PFSK-1 (cell line): ENCODE measurements around the gene OR56B4.

Experiments
- FOXP2 ChIP-seq: optimal IDR thresholded peaks from 2 replicates; pipeline ENCODE3; 2011; ENCODE audit warnings: borderline replicate concordance, control low read depth, inconsistent platforms; ENCODE audit not compliant: insufficient read depth; ENCODE audit errors: extremely low read length, extremely low read depth
- POLR2AphosphoS5 ChIP-seq: IDR thresholded peaks from 2 replicates; pipeline ENCODE4 v1.6.1; 2012; ENCODE audit warnings: low read depth, mild to moderate bottlenecking, control low read depth, low read length, moderate library complexity
- SIN3A ChIP-seq: IDR thresholded peaks from 2 replicates; pipeline ENCODE4 v1.6.1; 2012; ENCODE audit warnings: mild to moderate bottlenecking, low read length, moderate library complexity, borderline replicate concordance; ENCODE audit not compliant: insufficient read depth
- TAF1 ChIP-seq: IDR thresholded peaks from 2 replicates; pipeline ENCODE4 v1.6.1; 2012; ENCODE audit warnings: low read length, control low read depth, borderline replicate concordance; ENCODE audit not compliant: insufficient read depth
- TF ChIP-seq, protein P1 (sequence below), 2 experiments: IDR thresholded peaks; 2 replicates each; pipeline versions ENCODE4 v1.6.1 to v1.8.0; 2011 to 2012; ENCODE audit warnings: low read depth in 2 of 2, low read length in 2 of 2, control low read depth in 1 of 2, inconsistent platforms in 1 of 2, mild to moderate bottlenecking in 1 of 2, moderate library complexity in 1 of 2; ENCODE audit not compliant: insufficient read depth in 1 of 2

Gene OR56B4

DNA sequence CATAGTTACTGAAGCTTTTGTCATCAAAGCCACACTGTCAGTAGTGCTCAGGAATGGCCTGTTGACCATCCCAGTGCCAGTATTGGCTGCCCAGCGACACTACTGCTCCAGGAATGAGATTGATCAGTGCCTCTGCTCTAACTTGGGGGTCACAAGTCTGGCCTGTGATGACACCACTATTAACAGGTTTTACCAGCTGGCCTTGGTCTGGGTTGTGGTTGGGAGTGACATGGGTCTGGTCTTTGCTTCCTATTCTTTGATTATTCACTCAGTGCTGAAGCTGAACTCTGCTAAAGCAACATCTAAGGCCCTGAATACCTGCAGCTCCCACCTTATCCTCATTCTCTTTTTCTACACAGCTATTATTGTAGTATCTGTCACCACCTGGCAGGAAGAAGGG, 21.5 kb downstream of the OR56B4 start:
- TF ChIP-seq SIN3A (no peak), POLR2AphosphoS5 (no peak), FOXP2 (no peak), TAF1 (no peak)
- TF ChIP-seq, protein P1, sequence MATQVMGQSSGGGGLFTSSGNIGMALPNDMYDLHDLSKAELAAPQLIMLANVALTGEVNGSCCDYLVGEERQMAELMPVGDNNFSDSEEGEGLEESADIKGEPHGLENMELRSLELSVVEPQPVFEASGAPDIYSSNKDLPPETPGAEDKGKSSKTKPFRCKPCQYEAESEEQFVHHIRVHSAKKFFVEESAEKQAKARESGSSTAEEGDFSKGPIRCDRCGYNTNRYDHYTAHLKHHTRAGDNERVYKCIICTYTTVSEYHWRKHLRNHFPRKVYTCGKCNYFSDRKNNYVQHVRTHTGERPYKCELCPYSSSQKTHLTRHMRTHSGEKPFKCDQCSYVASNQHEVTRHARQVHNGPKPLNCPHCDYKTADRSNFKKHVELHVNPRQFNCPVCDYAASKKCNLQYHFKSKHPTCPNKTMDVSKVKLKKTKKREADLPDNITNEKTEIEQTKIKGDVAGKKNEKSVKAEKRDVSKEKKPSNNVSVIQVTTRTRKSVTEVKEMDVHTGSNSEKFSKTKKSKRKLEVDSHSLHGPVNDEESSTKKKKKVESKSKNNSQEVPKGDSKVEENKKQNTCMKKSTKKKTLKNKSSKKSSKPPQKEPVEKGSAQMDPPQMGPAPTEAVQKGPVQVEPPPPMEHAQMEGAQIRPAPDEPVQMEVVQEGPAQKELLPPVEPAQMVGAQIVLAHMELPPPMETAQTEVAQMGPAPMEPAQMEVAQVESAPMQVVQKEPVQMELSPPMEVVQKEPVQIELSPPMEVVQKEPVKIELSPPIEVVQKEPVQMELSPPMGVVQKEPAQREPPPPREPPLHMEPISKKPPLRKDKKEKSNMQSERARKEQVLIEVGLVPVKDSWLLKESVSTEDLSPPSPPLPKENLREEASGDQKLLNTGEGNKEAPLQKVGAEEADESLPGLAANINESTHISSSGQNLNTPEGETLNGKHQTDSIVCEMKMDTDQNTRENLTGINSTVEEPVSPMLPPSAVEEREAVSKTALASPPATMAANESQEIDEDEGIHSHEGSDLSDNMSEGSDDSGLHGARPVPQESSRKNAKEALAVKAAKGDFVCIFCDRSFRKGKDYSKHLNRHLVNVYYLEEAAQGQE (IDR thresholded peaks at IDR 0.05; ENCODE audit: insufficient read depth in 1 of 2, low read depth in 2 of 2, low read length in 2 of 2), result no peak

- TF ChIP-seq POLR2AphosphoS5, result no peak
- no peak for TF ChIP-seq SIN3A
- TF ChIP-seq, protein P1 (IDR thresholded peaks at IDR 0.05; ENCODE audit: insufficient read depth in 1 of 2, low read depth in 2 of 2, low read length in 2 of 2), result no peak
- no peak for TF ChIP-seq FOXP2
- no peak for TF ChIP-seq TAF1
These were observed 22.2 kb downstream of the OR56B4 start for GRCh38 chr11:6129635-6130034.

DNA sequence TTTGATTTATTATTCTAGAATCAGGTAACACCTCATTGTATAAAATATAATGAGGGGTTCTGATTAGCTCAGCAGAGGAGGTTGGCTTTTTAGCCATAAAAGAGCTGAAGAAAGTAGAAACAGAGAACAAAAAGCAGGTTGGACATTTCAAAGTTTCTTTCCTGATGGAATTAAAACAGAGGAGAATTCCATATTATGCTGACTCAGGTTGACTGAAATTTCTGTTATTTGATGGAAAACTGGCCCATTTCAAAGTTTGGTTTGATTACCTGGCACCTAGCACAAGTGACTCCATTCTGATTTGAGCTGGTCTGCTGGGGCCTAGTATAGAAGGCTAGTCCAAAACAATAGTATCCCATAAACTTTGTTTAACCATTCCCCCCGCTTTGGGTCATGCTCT, 24.9 kb downstream of the OR56B4 start:
- no peak for TF ChIP-seq TAF1
- TF ChIP-seq SIN3A, result no peak
- TF ChIP-seq, protein P1 (IDR thresholded peaks at IDR 0.05; ENCODE audit: insufficient read depth in 1 of 2, low read depth in 2 of 2, low read length in 2 of 2), result no peak
- no peak for TF ChIP-seq POLR2AphosphoS5
- TF ChIP-seq FOXP2, result no peak

GRCh38 chr11:6142936-6143335, 35.5 kb downstream of the OR56B4 start:
- TF ChIP-seq POLR2AphosphoS5 (no peak), SIN3A (no peak), TAF1 (no peak), FOXP2 (no peak)
- TF ChIP-seq, protein P1 (IDR thresholded peaks at IDR 0.05; ENCODE audit: insufficient read depth in 1 of 2, low read depth in 2 of 2, low read length in 2 of 2), result no peak

- TF ChIP-seq, protein P1 (IDR thresholded peaks at IDR 0.05; ENCODE audit: insufficient read depth in 1 of 2, low read depth in 2 of 2, low read length in 2 of 2), result no peak
- TF ChIP-seq TAF1 (no peak), FOXP2 (no peak), SIN3A (no peak), POLR2AphosphoS5 (no peak)
These were observed 43.6 kb downstream of the OR56B4 start for GRCh38 chr11:6151117-6151516.
